ENCODE measurements around the gene ITPRIP. TPM values are rescaled to one million over a fixed set of nuclear protein-coding genes. Genes with fewer than 3 reads are reported as not detected.

Gene ITPRIP, protein sequence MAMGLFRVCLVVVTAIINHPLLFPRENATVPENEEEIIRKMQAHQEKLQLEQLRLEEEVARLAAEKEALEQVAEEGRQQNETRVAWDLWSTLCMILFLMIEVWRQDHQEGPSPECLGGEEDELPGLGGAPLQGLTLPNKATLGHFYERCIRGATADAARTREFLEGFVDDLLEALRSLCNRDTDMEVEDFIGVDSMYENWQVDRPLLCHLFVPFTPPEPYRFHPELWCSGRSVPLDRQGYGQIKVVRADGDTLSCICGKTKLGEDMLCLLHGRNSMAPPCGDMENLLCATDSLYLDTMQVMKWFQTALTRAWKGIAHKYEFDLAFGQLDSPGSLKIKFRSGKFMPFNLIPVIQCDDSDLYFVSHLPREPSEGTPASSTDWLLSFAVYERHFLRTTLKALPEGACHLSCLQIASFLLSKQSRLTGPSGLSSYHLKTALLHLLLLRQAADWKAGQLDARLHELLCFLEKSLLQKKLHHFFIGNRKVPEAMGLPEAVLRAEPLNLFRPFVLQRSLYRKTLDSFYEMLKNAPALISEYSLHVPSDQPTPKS
- total RNA-seq = 10 to 100 TPM in 1 of 4 donors, 1 to 10 TPM in 3; 1.8 to 25.1 (median 6.6) TPM

DNA sequence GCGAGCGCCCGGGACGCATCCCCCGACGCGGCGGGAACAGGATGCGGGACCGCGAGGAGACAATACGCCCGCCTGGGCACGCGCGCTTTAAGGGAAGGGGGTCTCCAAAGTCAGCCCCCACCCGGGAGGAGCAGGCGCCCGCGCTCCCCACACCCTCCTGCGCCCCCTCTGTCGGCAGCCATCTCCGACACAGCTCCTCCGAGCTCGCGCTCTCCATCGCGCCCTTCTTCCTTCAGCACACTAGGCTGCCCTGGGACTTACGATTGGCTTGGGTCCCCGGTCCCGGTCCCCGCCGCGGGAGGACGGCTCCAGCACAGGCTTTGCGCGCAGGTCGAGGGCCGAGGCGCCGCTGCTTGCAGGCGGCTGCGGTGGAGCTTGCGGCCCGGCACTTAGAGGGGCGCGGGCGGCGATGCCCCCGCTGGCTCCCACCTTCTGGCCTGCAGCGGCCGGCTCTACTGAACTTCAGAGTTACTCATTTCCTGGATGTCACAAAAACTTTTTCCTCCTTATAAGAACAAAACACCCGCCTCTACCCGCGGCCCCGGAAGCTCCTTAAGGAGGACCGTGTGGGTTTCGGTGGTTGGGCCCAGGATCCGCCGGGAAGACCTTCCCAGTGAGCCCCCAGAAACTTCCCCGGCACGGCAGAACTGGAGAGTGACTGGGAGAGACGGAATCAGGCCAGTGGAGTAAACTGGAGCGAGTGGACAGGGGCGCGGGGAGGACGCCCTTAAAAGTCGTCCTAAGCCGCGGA is at the start of gene ITPRIP:
Gene ITPRIP (minus strand): TSS at position 481 of the 751 bp plus-strand sequence. CDS start 22,414 bp downstream, outside the sequence.
- Histone ChIP-seq H3K4me3 (peak within 1 kb of the TSS; percentile 73 to 96 (median 90)), H3K36me3 (no peaks in the 10 kb centered on the region), H3K4me1 (peaks cover 12 to 60% (median 36%) of the 10 kb centered on the region in 4 donors), H3K9me3 (no peaks in the 10 kb centered on the region), H3K27ac (peak within 1 kb of the TSS; percentile 95 to 98 (median 98)), H3K27me3 (no peaks in the 10 kb centered on the region)
- DNase-seq = peak; percentile 81
- in situ Hi-C loops (cut with MboI; ENCODE audit: low pct_ligation_motif_present in 1 of 4, low pct_unique_long_range_greater_than_20kb in 1 of 4, low sequenced_read_pairs in 3 of 4) (no loop called here), intact Hi-C loops (cut with DNase I; ENCODE audit: low total_unique reads) (no loop called here)
- TF ChIP-seq EP300 (IDR thresholded peaks at IDR 0.05; ENCODE audit: low read depth) (no peak), POLR2AphosphoS5 (IDR thresholded peaks at IDR 0.05) (peak; percentile 89 to 93 (median 90)), POLR2A (IDR thresholded peaks at IDR 0.05) (peak; percentile 92)
- TF ChIP-seq, protein P1, sequence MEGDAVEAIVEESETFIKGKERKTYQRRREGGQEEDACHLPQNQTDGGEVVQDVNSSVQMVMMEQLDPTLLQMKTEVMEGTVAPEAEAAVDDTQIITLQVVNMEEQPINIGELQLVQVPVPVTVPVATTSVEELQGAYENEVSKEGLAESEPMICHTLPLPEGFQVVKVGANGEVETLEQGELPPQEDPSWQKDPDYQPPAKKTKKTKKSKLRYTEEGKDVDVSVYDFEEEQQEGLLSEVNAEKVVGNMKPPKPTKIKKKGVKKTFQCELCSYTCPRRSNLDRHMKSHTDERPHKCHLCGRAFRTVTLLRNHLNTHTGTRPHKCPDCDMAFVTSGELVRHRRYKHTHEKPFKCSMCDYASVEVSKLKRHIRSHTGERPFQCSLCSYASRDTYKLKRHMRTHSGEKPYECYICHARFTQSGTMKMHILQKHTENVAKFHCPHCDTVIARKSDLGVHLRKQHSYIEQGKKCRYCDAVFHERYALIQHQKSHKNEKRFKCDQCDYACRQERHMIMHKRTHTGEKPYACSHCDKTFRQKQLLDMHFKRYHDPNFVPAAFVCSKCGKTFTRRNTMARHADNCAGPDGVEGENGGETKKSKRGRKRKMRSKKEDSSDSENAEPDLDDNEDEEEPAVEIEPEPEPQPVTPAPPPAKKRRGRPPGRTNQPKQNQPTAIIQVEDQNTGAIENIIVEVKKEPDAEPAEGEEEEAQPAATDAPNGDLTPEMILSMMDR (IDR thresholded peaks at IDR 0.05) = peak in 2 of 5 experiments; percentile 4 to 7
- 0% methylated on average over 51 of the region's 70 CpGs; no CpG with 5 or more reads in 1 of the 2 donors for WGBS, 2 donors (ENCODE audit: low coverage in 1 of 2)

DNA sequence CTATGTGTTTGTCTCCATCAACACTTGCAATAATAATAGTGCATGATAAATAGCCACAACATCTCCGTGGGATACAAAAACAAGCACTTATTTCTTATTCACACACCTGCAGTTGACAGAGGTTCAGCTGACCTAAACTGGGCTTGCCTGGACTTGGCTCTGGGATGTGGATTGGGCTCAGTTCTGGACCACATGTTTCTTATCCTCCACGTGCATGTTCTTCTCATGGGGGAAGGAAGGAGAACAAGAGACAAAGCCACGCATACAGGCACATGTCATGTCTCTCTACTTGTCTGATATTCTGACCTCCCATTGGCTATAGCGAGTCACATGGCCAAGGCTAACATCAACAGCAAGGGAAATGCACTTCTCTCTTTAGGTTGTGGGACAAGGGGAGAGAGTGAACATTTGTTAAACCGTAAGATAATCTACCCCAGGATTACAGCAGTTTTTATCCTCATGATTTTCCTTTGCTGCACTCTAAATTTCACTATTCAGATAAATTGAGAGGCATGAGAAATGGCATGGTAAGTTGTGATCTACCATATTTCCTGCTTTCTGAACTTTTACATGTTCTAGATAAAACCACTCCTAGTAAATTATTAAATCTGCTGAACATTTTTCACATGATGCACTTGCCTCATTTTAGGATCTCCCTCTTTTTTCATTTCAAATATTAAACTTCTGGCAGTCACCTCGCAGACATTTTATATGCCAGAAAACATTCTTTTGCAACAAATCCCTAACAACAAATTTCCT is 49.0 kb upstream of the ITPRIP start:
- Histone ChIP-seq H3K27me3 (peaks cover 3% of the 10 kb centered on the region), H3K27ac (no peak overlapping the region), H3K9me3 (no peaks in the 10 kb centered on the region), H3K4me1 (no peaks in the 10 kb centered on the region), H3K4me3 (no peak overlapping the region), H3K36me3 (no peaks in the 10 kb centered on the region)
- in situ Hi-C loops (cut with MboI; ENCODE audit: low pct_ligation_motif_present in 1 of 4, low pct_unique_long_range_greater_than_20kb in 1 of 4, low sequenced_read_pairs in 3 of 4) = no loop called here
- no peak for DNase-seq
- TF ChIP-seq POLR2A (IDR thresholded peaks at IDR 0.05) (no peak), EP300 (IDR thresholded peaks at IDR 0.05; ENCODE audit: low read depth) (no peak), POLR2AphosphoS5 (IDR thresholded peaks at IDR 0.05) (no peak)
- TF ChIP-seq, protein P1 (IDR thresholded peaks at IDR 0.05) = no peak
- intact Hi-C loops (cut with DNase I; ENCODE audit: low total_unique reads) = no loop called here
- 63 to 71% methylated on average over 4 to 6 of the region's 6 CpGs for WGBS, 2 donors (ENCODE audit: low coverage in 1 of 2)

DNA sequence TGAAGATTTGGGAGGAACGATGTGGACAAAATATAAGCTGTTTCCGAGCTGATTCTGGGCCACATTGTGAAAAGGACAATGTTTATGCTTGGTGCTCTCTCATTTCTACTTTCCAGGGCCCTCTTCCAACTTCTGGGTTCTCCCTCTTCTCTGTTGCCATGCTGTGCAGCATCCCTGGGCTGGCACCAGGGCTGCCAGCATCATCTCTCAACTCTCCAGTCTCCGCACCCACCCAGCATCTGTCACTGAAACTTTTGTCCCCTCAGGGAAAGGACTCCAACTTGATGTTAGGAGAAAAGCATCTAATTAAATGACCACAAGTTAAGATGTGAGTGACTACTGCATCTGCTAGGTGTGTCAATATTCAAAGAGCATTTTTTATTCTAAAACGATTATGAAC is 42.1 kb upstream of the ITPRIP start:
- WGBS, 2 donors (ENCODE audit: low coverage in 1 of 2) = 67 to 75% methylated on average over 1 to 4 of the region's 4 CpGs
- Histone ChIP-seq H3K27ac (no peak overlapping the region), H3K36me3 (no peaks in the 10 kb centered on the region), H3K27me3 (peaks cover 6% of the 10 kb centered on the region), H3K9me3 (no peaks in the 10 kb centered on the region), H3K4me1 (no peaks in the 10 kb centered on the region), H3K4me3 (no peak overlapping the region)
- intact Hi-C loops (cut with DNase I; ENCODE audit: low total_unique reads) = no loop called here
- in situ Hi-C loops (cut with MboI; ENCODE audit: low pct_ligation_motif_present in 1 of 4, low pct_unique_long_range_greater_than_20kb in 1 of 4, low sequenced_read_pairs in 3 of 4) = no loop called here
- TF ChIP-seq POLR2A (IDR thresholded peaks at IDR 0.05) (no peak), POLR2AphosphoS5 (IDR thresholded peaks at IDR 0.05) (no peak), EP300 (IDR thresholded peaks at IDR 0.05; ENCODE audit: low read depth) (no peak)
- TF ChIP-seq, protein P1 (IDR thresholded peaks at IDR 0.05) = no peak
- DNase-seq = no peak
